Stomach smooth muscle (tissue), 2 donors: ENCODE results near the gene ST14.
"Not testable (repeated sequence)": the region's sequence is repeated elsewhere in the genome, so short reads cannot be mapped to it uniquely, and the experiment has no call there.

Experiments
- H3K27ac ChIP-seq: one replicate; pipeline ENCODE4 v1.7.0; 2013; ENCODE audit warnings: mild to moderate bottlenecking, low read length, inconsistent platforms
- H3K27me3 ChIP-seq, 2 donors: one replicate each; pipeline ENCODE4 v1.7.0; 2013; ENCODE audit warnings: low read length in 2 of 2; ENCODE audit not compliant: insufficient read depth in 2 of 2, control insufficient read depth in 1 of 2
- H3K36me3 ChIP-seq, 2 donors: one replicate each; pipeline ENCODE4 v1.7.0; 2013; ENCODE audit warnings: low read length in 2 of 2; ENCODE audit not compliant: control insufficient read depth in 2 of 2, insufficient read depth in 2 of 2
- H3K4me1 ChIP-seq: one replicate; pipeline ENCODE4 v1.7.0; 2013; ENCODE audit warnings: low read length; ENCODE audit not compliant: control insufficient read depth, insufficient read depth
- H3K4me3 ChIP-seq, 2 donors: one replicate each; pipeline ENCODE4 v1.7.0; 2013; ENCODE audit warnings: low read length in 2 of 2
- H3K9ac ChIP-seq, 2 donors: one replicate each; pipeline ENCODE4 v1.7.0; 2013; ENCODE audit warnings: low read length in 2 of 2, mild to moderate bottlenecking in 1 of 2
- H3K9me3 ChIP-seq, 2 donors: one replicate each; pipeline ENCODE4 v1.7.0; 2013; ENCODE audit warnings: low read length in 2 of 2; ENCODE audit not compliant: control insufficient read depth in 2 of 2
- donor health status: healthy.
- donor health status: Pancreatic carcinoma.

Gene ST14

GRCh38 chr11:130189492-130190210 lies 30.1 kb downstream of the ST14 start:
- H3K36me3 ChIP-seq, result no peaks in the 10 kb centered on the region
- H3K27ac ChIP-seq, result no peak overlapping the region
- H3K9ac ChIP-seq, result no peak overlapping the region
- no peak overlapping the region for H3K4me3 ChIP-seq
- no peaks in the 10 kb centered on the region for H3K4me1 ChIP-seq
- no peaks in the 10 kb centered on the region for H3K27me3 ChIP-seq
- no peaks in the 10 kb centered on the region for H3K9me3 ChIP-seq

GRCh38 chr11:130190371-130190881 lies 30.8 kb downstream of the ST14 start:
- Histone ChIP-seq H3K27ac (no peak overlapping the region), H3K4me3 (no peak overlapping the region), H3K36me3 (no peaks in the 10 kb centered on the region), H3K4me1 (no peaks in the 10 kb centered on the region), H3K9ac (no peak overlapping the region), H3K27me3 (no peaks in the 10 kb centered on the region), H3K9me3 (no peaks in the 10 kb centered on the region)

- no peaks in the 10 kb centered on the region for H3K27me3 ChIP-seq
- H3K27ac ChIP-seq, result no peak overlapping the region
- H3K9ac ChIP-seq, result no peak overlapping the region
- H3K9me3 ChIP-seq, result no peaks in the 10 kb centered on the region
- H3K4me1 ChIP-seq, result no peaks in the 10 kb centered on the region
- H3K36me3 ChIP-seq, result no peaks in the 10 kb centered on the region
- H3K4me3 ChIP-seq, result no peak overlapping the region
Observed at GRCh38 chr11:130191896-130192295, 32.3 kb downstream of the ST14 start.

GRCh38 chr11:130192845-130193267 lies 33.3 kb downstream of the ST14 start:
- Histone ChIP-seq H3K9ac (no peak overlapping the region), H3K9me3 (no peaks in the 10 kb centered on the region), H3K4me1 (no peaks in the 10 kb centered on the region), H3K27ac (no peak overlapping the region), H3K4me3 (no peak overlapping the region), H3K36me3 (no peaks in the 10 kb centered on the region), H3K27me3 (no peaks in the 10 kb centered on the region)

GRCh38 chr11:130193551-130193950 lies 34.0 kb downstream of the ST14 start:
- not testable (repeated sequence) for H3K27ac ChIP-seq, H3K36me3 ChIP-seq, H3K4me1 ChIP-seq, H3K9ac ChIP-seq, H3K27me3 ChIP-seq, H3K9me3 ChIP-seq, H3K4me3 ChIP-seq

GRCh38 chr11:130194241-130195023 lies 34.9 kb downstream of the ST14 start:
- H3K27me3 ChIP-seq, result no peaks in the 10 kb centered on the region
- no peaks in the 10 kb centered on the region for H3K9me3 ChIP-seq
- H3K36me3 ChIP-seq, result no peaks in the 10 kb centered on the region
- H3K4me1 ChIP-seq, result no peaks in the 10 kb centered on the region
- no peak overlapping the region for H3K27ac ChIP-seq
- no peak overlapping the region for H3K9ac ChIP-seq
- no peak overlapping the region for H3K4me3 ChIP-seq

- no peaks in the 10 kb centered on the region for H3K9me3 ChIP-seq
- H3K27me3 ChIP-seq, result no peaks in the 10 kb centered on the region
- no peak overlapping the region for H3K4me3 ChIP-seq
- H3K27ac ChIP-seq, result no peak overlapping the region
- no peak overlapping the region for H3K9ac ChIP-seq
- H3K36me3 ChIP-seq, result no peaks in the 10 kb centered on the region
- no peaks in the 10 kb centered on the region for H3K4me1 ChIP-seq
Observed at GRCh38 chr11:130197386-130198035, 37.9 kb downstream of the ST14 start.

- no peaks in the 10 kb centered on the region for H3K9me3 ChIP-seq
- no peaks in the 10 kb centered on the region for H3K36me3 ChIP-seq
- no peak overlapping the region for H3K9ac ChIP-seq
- no peak overlapping the region for H3K4me3 ChIP-seq
- no peaks in the 10 kb centered on the region for H3K4me1 ChIP-seq
- H3K27me3 ChIP-seq, result no peaks in the 10 kb centered on the region
- no peak overlapping the region for H3K27ac ChIP-seq
Observed at GRCh38 chr11:130198292-130198691, 38.7 kb downstream of the ST14 start.

GRCh38 chr11:130198964-130199363 lies 39.4 kb downstream of the ST14 start:
- Histone ChIP-seq H3K9ac (no peak overlapping the region), H3K27ac (no peak overlapping the region), H3K4me1 (no peaks in the 10 kb centered on the region), H3K4me3 (no peak overlapping the region), H3K36me3 (no peaks in the 10 kb centered on the region), H3K9me3 (no peaks in the 10 kb centered on the region), H3K27me3 (no peaks in the 10 kb centered on the region)

GRCh38 chr11:130199792-130200191 lies 40.2 kb downstream of the ST14 start:
- H3K27me3 ChIP-seq, result no peaks in the 10 kb centered on the region
- H3K36me3 ChIP-seq, result no peaks in the 10 kb centered on the region
- no peak overlapping the region for H3K9ac ChIP-seq
- H3K4me1 ChIP-seq, result no peaks in the 10 kb centered on the region
- no peak overlapping the region for H3K27ac ChIP-seq
- no peak overlapping the region for H3K4me3 ChIP-seq
- no peaks in the 10 kb centered on the region for H3K9me3 ChIP-seq
